ENCODE results near the gene TMEM132D. TPM values are rescaled to one million over a fixed set of nuclear protein-coding genes. Genes with fewer than 3 reads are reported as not detected.

The TMEM132D gene
- total RNA-seq, 1 donor from 2014 or later: 2.6 TPM

GRCh38 chr12:129873111-129873832 lies 30.6 kb downstream of the TMEM132D start:
- DNase-seq (ENCODE audit: low spot score): no peak

- DNase-seq (ENCODE audit: low spot score): no peak
Observed at GRCh38 chr12:129871991-129872972, 31.5 kb downstream of the TMEM132D start.

GRCh38 chr12:129870796-129871195 lies 33.0 kb downstream of the TMEM132D start:
- no peak for DNase-seq (ENCODE audit: low spot score)

GRCh38 chr12:129870136-129870535 lies 33.7 kb downstream of the TMEM132D start:
- DNase-seq (ENCODE audit: low spot score): no peak

- DNase-seq (ENCODE audit: low spot score): no peak
Observed at GRCh38 chr12:129868575-129868974, 35.2 kb downstream of the TMEM132D start.

GRCh38 chr12:129863938-129864337 lies 39.9 kb downstream of the TMEM132D start:
- no peak for DNase-seq (ENCODE audit: low spot score)

GRCh38 chr12:129862561-129863175 lies 41.2 kb downstream of the TMEM132D start:
- no peak for DNase-seq (ENCODE audit: low spot score)

GRCh38 chr12:129861951-129862350 lies 41.9 kb downstream of the TMEM132D start:
- DNase-seq (ENCODE audit: low spot score): no peak

GRCh38 chr12:129854591-129854990 lies 49.2 kb downstream of the TMEM132D start:
- peak; percentile 22 for DNase-seq (ENCODE audit: low spot score)

GRCh38 chr12:129851296-129851695 lies 52.5 kb downstream of the TMEM132D start:
- no peak for DNase-seq (ENCODE audit: low spot score)

- DNase-seq (ENCODE audit: low spot score): no peak
Observed at GRCh38 chr12:129848876-129849275, 54.9 kb downstream of the TMEM132D start.

- no peak for DNase-seq (ENCODE audit: low spot score)
Observed at GRCh38 chr12:129847063-129847462, 56.8 kb downstream of the TMEM132D start.

- DNase-seq (ENCODE audit: low spot score): no peak
Observed at GRCh38 chr12:129844662-129845220, 59.1 kb downstream of the TMEM132D start.

- DNase-seq (ENCODE audit: low spot score): no peak
Observed at GRCh38 chr12:129841251-129841650, 62.6 kb downstream of the TMEM132D start.

GRCh38 chr12:129840145-129840884 lies 63.5 kb downstream of the TMEM132D start:
- DNase-seq (ENCODE audit: low spot score): no peak

- no peak for DNase-seq (ENCODE audit: low spot score)
Observed at GRCh38 chr12:129839679-129840078, 64.1 kb downstream of the TMEM132D start.

- no peak for DNase-seq (ENCODE audit: low spot score)
Observed at GRCh38 chr12:129831294-129831693, 72.5 kb downstream of the TMEM132D start.

GRCh38 chr12:129830796-129831195 lies 73.0 kb downstream of the TMEM132D start:
- no peak for DNase-seq (ENCODE audit: low spot score)

- DNase-seq (ENCODE audit: low spot score): no peak
Observed at GRCh38 chr12:129827866-129828384, 75.9 kb downstream of the TMEM132D start.

- DNase-seq (ENCODE audit: low spot score): no peak
Observed at GRCh38 chr12:129827102-129827865, 76.5 kb downstream of the TMEM132D start.
